ENCODE data around the gene ASB10. TPM values are rescaled to one million over a fixed set of nuclear protein-coding genes. Genes with fewer than 3 reads are reported as not detected.

The ASB10 gene
- polyA plus RNA-seq, 1 of the 3 experiments (the other 2 are of a cell fraction), result not detected

GRCh38 chr7:151131592-151132293, 55.3 kb downstream of the ASB10 start:
- H3K9ac ChIP-seq, result no peak overlapping the region
- TF ChIP-seq GATA2 (CRISPR knock-in tag; IDR thresholded peaks at IDR 0.05) (peak; percentile 72), CHD2 (IDR thresholded peaks at IDR 0.05; ENCODE audit: low read length, partially characterized antibody) (no peak), TCF12 (IDR thresholded peaks at IDR 0.05) (no peak), MXI1 (IDR thresholded peaks at IDR 0.05; ENCODE audit: low read depth, low read length) (peak; percentile 31; the same call in 1 of the 2 replicates)
- peaks cover 7% of the 10 kb centered on the region; the same call in 1 of the 2 replicates for H4K20me1 ChIP-seq (ENCODE audit: insufficient read depth)
- WGBS (ENCODE audit: low lambda C conversion rate), result 77% methylated on average over 15 of the region's 19 CpGs
- peaks cover 20 to 98% of the 10 kb centered on the region in 2 experiments for H3K36me3 ChIP-seq (replicated peaks in 1 of 2; ENCODE audit: control insufficient read depth in 1 of 2, insufficient read depth in 2 of 2, low read length in 1 of 2)
- H3K79me2 ChIP-seq (ENCODE audit: insufficient read depth), result peaks cover 3% of the 10 kb centered on the region; the same call in 1 of the 2 replicates
- peak; percentile 87 for DNase-seq
- no peaks in the 10 kb centered on the region for H3K9me2 ChIP-seq
- peaks cover 0 to 34% of the 10 kb centered on the region in 2 experiments; a peak in 1 of 4 replicates for H3K4me1 ChIP-seq (ENCODE audit: control insufficient read depth in 1 of 2, insufficient read depth in 2 of 2, low read depth in 1 of 2, low read length in 1 of 2)
- peak overlapping the region in 1 of 2 experiments; percentile 73; a peak in 2 of 4 replicates for H3K27ac ChIP-seq (ENCODE audit: low read depth in 2 of 2, low read length in 1 of 2)
- H3K4me2 ChIP-seq, result no peak overlapping the region
- H3F3A ChIP-seq (replicated peaks; ENCODE audit: insufficient read depth), result no peaks in the 10 kb centered on the region
- H3K27me3 ChIP-seq (ENCODE audit: insufficient read depth), result no peaks in the 10 kb centered on the region
- CTCF ChIA-PET, result interaction anchor here (0.7 to 18.0 kb wide), 11 partner anchors 8 to 112 kb away, joined by 3 to 243 read pairs (median 7); partner anchors contain the start of gene GBX1
- H2AFZ ChIP-seq (ENCODE audit: low read depth), result no peak overlapping the region
- no peak overlapping the region for H3K4me3 ChIP-seq (ENCODE audit: low read depth in 2 of 2, low read length in 1 of 2)
- no peaks in the 10 kb centered on the region for H3K9me3 ChIP-seq
- POLR2A ChIA-PET, result interaction anchor here (0.9 to 1.0 kb wide), 2 partner anchors 11 to 35 kb away, joined by 3 read pairs; no protein-coding TSS in a partner anchor

- Histone ChIP-seq H3K9ac (no peak overlapping the region), H3K27ac (ENCODE audit: low read depth in 2 of 2, low read length in 1 of 2) (peak overlapping the region in 1 of 2 experiments; percentile 73; a peak in 2 of 4 replicates), H3K9me2 (no peaks in the 10 kb centered on the region), H3K79me2 (ENCODE audit: insufficient read depth) (peaks cover 5% of the 10 kb centered on the region; the same call in 1 of the 2 replicates), H3F3A (replicated peaks; ENCODE audit: insufficient read depth) (no peaks in the 10 kb centered on the region), H3K4me2 (no peak overlapping the region), H4K20me1 (ENCODE audit: insufficient read depth) (peaks cover 9% of the 10 kb centered on the region; the same call in 1 of the 2 replicates), H3K9me3 (no peaks in the 10 kb centered on the region), H2AFZ (ENCODE audit: low read depth) (no peak overlapping the region), H3K4me1 (ENCODE audit: control insufficient read depth in 1 of 2, insufficient read depth in 2 of 2, low read depth in 1 of 2, low read length in 1 of 2) (peaks cover 0 to 34% of the 10 kb centered on the region in 2 experiments; a peak in 1 of 4 replicates), H3K4me3 (ENCODE audit: low read depth in 2 of 2, low read length in 1 of 2) (no peak overlapping the region), H3K27me3 (ENCODE audit: insufficient read depth) (no peaks in the 10 kb centered on the region), H3K36me3 (replicated peaks in 1 of 2; ENCODE audit: control insufficient read depth in 1 of 2, insufficient read depth in 2 of 2, low read length in 1 of 2) (peaks cover 20 to 93% of the 10 kb centered on the region in 2 experiments)
- POLR2A ChIA-PET, result interaction anchor here (0.9 to 1.0 kb wide), 2 partner anchors 11 to 35 kb away, joined by 3 read pairs; no protein-coding TSS in a partner anchor
- CTCF ChIA-PET, result interaction anchor here (0.8 to 18.0 kb wide), 11 partner anchors 10 to 113 kb away, joined by 3 to 243 read pairs (median 5); partner anchors contain the start of gene GBX1
- TF ChIP-seq RAD21 (IDR thresholded peaks at IDR 0.05; ENCODE audit: low read length) (no peak), FOSL2 (IDR thresholded peaks at IDR 0.05; ENCODE audit: borderline replicate concordance, low read depth) (no peak), TCF12 (IDR thresholded peaks at IDR 0.05) (no peak), TAF1 (IDR thresholded peaks at IDR 0.05; ENCODE audit: borderline replicate concordance, low read depth, low read length) (no peak), FOXJ3 (CRISPR knock-in tag; IDR thresholded peaks at IDR 0.05) (no peak), RCOR1 (IDR thresholded peaks at IDR 0.05; ENCODE audit: low read length) (no peak), MEF2A (IDR thresholded peaks at IDR 0.05; ENCODE audit: borderline replicate concordance, low read depth) (no peak), PBX3 (IDR thresholded peaks at IDR 0.05) (no peak), RFX5 (IDR thresholded peaks at IDR 0.05; ENCODE audit: low read length) (no peak), YY1 (IDR thresholded peaks at IDR 0.05; ENCODE audit: low read depth) (no peak), FOXM1 (IDR thresholded peaks at IDR 0.05; ENCODE audit: low read depth) (no peak)
- no peak for DNase-seq
- 84% methylated on average over 13 of the region's 13 CpGs for WGBS (ENCODE audit: low lambda C conversion rate)
Measured at GRCh38 chr7:151131224-151131591, 55.8 kb downstream of the ASB10 start.
